ENCODE results near the gene CFAP73.
A peak's percentile ranks its signal among the peaks of the same experiment; 100 is the strongest.

CFAP73 gene

GRCh38 chr12:113152835-113153814 is 3.6 kb downstream of the CFAP73 start:
- H3K27ac ChIP-seq = peak overlapping the region; percentile 35; the same call in 1 of the 2 replicates
- no peak for TF ChIP-seq ZFX (IDR thresholded peaks at IDR 0.05)
- TF ChIP-seq CTCF (conservative IDR thresholded peaks at IDR 0.05) = peak; percentile 82

- TF ChIP-seq CTCF (conservative IDR thresholded peaks at IDR 0.05) (no peak), ZFX (IDR thresholded peaks at IDR 0.05) (no peak)
- no peak overlapping the region for H3K27ac ChIP-seq
These were observed 4.9 kb downstream of the CFAP73 start for GRCh38 chr12:113154351-113154973.

- H3K27ac ChIP-seq = no peak overlapping the region
- no peak for TF ChIP-seq CTCF (conservative IDR thresholded peaks at IDR 0.05)
These were observed 5.5 kb downstream of the CFAP73 start for GRCh38 chr12:113155060-113155459.

GRCh38 chr12:113155646-113156045 is 6.1 kb downstream of the CFAP73 start:
- TF ChIP-seq ZFX (IDR thresholded peaks at IDR 0.05) = no peak
- no peak for TF ChIP-seq CTCF (conservative IDR thresholded peaks at IDR 0.05)
- no peak overlapping the region for H3K27ac ChIP-seq

GRCh38 chr12:113157218-113157859 is 7.8 kb downstream of the CFAP73 start:
- TF ChIP-seq ZFX (IDR thresholded peaks at IDR 0.05) = no peak
- no peak for TF ChIP-seq CTCF (conservative IDR thresholded peaks at IDR 0.05)
- no peak overlapping the region for H3K27ac ChIP-seq

- no peak for TF ChIP-seq CTCF (conservative IDR thresholded peaks at IDR 0.05)
- no peak for TF ChIP-seq ZFX (IDR thresholded peaks at IDR 0.05)
- H3K27ac ChIP-seq = no peak overlapping the region
These were observed 9.1 kb downstream of the CFAP73 start for GRCh38 chr12:113158439-113159203.
